ENCODE results near the gene MAF. TPM values are rescaled to one million over a fixed set of nuclear protein-coding genes. Genes with fewer than 3 reads are reported as not detected.

MAF gene
- total RNA-seq, 6 experiments from 2014 or later, result not detected

DNA sequence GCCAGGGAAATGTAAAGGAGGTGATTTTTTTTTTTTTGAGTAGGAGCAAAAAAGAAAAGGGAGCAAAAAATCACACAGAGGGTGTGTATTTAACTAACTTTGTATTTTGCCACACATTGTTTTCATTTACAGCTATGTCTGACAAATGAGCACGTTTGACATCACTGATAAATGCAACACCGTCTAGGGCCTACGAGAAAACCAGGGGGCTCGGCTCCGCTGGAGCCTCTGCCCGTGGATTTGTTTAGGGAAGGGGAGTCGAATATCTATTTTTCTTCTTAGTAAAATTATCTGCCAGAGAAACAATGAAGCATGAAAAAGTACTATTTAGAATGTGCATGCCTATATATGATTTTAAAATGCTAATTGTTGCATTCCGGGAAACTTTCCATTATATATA is 6.8 kb downstream of the MAF start:
- no peak for DNase-seq
- Mint-ChIP-seq H3K27me3 (ENCODE audit: insufficient read depth) (peaks cover 9% of the 10 kb centered on the region), H3K27ac (no peak overlapping the region), H3K36me3 (ENCODE audit: low read depth) (no peaks in the 10 kb centered on the region), H3K4me3 (no peak overlapping the region), H3K9me3 (no peaks in the 10 kb centered on the region; the same call in 1 of the 2 replicates), H3K4me1 (ENCODE audit: low read depth) (no peaks in the 10 kb centered on the region)
- TF ChIP-seq, protein P1, sequence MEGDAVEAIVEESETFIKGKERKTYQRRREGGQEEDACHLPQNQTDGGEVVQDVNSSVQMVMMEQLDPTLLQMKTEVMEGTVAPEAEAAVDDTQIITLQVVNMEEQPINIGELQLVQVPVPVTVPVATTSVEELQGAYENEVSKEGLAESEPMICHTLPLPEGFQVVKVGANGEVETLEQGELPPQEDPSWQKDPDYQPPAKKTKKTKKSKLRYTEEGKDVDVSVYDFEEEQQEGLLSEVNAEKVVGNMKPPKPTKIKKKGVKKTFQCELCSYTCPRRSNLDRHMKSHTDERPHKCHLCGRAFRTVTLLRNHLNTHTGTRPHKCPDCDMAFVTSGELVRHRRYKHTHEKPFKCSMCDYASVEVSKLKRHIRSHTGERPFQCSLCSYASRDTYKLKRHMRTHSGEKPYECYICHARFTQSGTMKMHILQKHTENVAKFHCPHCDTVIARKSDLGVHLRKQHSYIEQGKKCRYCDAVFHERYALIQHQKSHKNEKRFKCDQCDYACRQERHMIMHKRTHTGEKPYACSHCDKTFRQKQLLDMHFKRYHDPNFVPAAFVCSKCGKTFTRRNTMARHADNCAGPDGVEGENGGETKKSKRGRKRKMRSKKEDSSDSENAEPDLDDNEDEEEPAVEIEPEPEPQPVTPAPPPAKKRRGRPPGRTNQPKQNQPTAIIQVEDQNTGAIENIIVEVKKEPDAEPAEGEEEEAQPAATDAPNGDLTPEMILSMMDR (IDR thresholded peaks at IDR 0.05), result no peak

DNA sequence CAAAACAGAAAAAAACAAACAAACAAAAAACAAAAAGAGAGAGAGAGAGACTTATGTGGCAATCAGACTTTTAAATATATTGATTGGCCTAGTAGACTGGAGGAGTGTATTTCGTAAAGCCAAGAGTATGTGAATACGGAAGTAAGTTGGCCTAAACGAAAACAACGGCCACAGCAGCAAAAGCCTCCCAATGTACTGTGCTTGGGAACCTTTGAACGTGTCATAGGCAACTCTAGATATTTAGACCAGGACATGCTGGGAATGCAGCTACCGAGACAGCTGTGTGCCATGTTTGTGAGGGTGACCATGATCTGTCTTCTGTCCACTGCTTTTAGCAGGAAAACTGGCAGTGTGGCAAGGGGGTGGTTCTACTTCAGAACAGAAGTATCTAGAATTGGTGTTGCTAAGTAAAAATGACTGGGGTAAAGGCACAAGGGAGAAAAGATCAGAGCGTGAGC is 7.4 kb downstream of the MAF start:
- H3K4me3 Mint-ChIP-seq, result no peak overlapping the region
- no peaks in the 10 kb centered on the region; the same call in 1 of the 2 replicates for H3K9me3 Mint-ChIP-seq
- peaks cover 5% of the 10 kb centered on the region for H3K27me3 Mint-ChIP-seq (ENCODE audit: insufficient read depth)
- H3K36me3 Mint-ChIP-seq (ENCODE audit: low read depth), result no peaks in the 10 kb centered on the region
- no peak overlapping the region for H3K27ac Mint-ChIP-seq
- TF ChIP-seq, protein P1 (IDR thresholded peaks at IDR 0.05), result no peak
- no peak for DNase-seq
- no peaks in the 10 kb centered on the region for H3K4me1 Mint-ChIP-seq (ENCODE audit: low read depth)

DNA sequence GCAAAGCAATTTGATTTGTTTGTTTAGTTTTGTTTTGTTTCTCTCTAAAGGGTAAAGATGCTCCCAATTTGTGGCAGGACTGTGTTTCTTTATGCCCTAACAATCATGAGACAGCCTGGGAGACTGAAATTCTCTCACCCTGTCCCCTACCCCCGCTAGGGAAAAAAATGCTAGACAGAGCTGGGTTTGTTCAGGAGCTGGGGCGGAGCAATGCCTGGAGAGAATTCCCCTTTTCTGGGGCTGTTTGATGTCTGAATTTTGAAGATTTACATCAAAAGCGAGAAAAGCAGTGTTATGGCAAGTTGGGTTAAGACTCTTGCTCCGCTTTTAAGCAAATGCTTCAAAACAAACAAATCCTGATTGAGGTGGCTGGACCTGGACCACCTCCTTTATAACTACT is 8.4 kb downstream of the MAF start:
- DNase-seq, result no peak
- H3K36me3 Mint-ChIP-seq (ENCODE audit: low read depth), result no peaks in the 10 kb centered on the region
- no peaks in the 10 kb centered on the region; the same call in 1 of the 2 replicates for H3K9me3 Mint-ChIP-seq
- peaks cover 4% of the 10 kb centered on the region for H3K27me3 Mint-ChIP-seq (ENCODE audit: insufficient read depth)
- no peak overlapping the region for H3K4me3 Mint-ChIP-seq
- no peaks in the 10 kb centered on the region for H3K4me1 Mint-ChIP-seq (ENCODE audit: low read depth)
- H3K27ac Mint-ChIP-seq, result no peak overlapping the region
- TF ChIP-seq, protein P1 (IDR thresholded peaks at IDR 0.05), result no peak

DNA sequence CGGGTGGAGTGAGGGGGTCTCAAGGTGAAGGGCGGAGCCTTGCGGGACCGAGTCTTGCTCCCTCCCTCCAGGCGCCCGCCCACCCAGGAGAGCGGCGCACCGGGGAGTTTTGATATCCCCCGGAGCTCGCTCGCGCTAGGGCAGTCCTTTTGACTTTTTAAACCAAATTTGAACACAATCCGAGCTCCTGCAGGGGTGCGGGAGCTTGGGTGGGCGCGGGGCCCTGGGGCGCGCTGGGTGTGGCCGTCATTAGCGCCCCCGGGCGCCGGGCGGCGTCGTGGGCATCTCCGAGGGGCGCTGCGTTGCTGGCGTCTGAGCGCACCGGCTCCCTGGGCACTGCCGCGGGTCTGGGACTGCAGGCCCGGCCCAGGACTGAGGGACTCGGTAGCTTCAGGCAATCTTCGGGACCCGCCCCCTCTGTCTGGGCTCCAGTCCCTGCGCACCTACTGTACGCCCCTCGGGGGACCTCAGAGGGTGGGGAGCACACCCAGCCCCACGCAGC is 10.9 kb downstream of the MAF start:
- Mint-ChIP-seq H3K27me3 (ENCODE audit: insufficient read depth) (peaks cover 4% of the 10 kb centered on the region), H3K4me1 (ENCODE audit: low read depth) (no peaks in the 10 kb centered on the region), H3K36me3 (ENCODE audit: low read depth) (no peaks in the 10 kb centered on the region), H3K4me3 (no peak overlapping the region), H3K9me3 (no peaks in the 10 kb centered on the region; the same call in 1 of the 2 replicates), H3K27ac (no peak overlapping the region)
- TF ChIP-seq, protein P1 (IDR thresholded peaks at IDR 0.05), result no peak
- DNase-seq, result no peak

DNA sequence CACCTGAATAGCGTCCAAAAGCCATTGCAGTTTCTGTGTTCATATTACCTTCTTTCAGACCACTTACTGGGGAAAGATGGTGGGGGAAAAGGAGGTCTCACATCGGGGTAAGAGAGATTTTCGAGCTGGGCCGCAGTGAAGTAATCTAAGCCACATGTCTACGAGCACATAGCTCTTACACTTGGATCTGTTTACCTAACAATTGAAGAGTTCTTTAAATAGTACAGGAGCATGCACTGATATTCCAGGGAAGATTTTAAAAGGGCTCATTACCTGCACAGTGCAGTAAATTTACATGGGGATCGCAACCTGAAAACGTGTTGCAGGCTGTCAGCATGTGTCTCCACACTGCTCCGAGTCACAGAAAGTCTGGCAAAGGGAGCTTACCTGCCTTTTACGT is 12.6 kb downstream of the MAF start:
- DNase-seq, result no peak
- H3K27ac Mint-ChIP-seq, result no peak overlapping the region
- no peak overlapping the region for H3K4me3 Mint-ChIP-seq
- peaks cover 3% of the 10 kb centered on the region for H3K27me3 Mint-ChIP-seq (ENCODE audit: insufficient read depth)
- no peaks in the 10 kb centered on the region; the same call in 1 of the 2 replicates for H3K9me3 Mint-ChIP-seq
- TF ChIP-seq, protein P1 (IDR thresholded peaks at IDR 0.05), result no peak
- no peaks in the 10 kb centered on the region for H3K4me1 Mint-ChIP-seq (ENCODE audit: low read depth)
- H3K36me3 Mint-ChIP-seq (ENCODE audit: low read depth), result no peaks in the 10 kb centered on the region
